WTC11 (cell line): ENCODE data around the gene CYP19A1. TPM values are rescaled to one million over a fixed set of nuclear protein-coding genes. Genes with fewer than 3 reads are reported as not detected.
A peak's percentile ranks its signal among the peaks of the same experiment; 100 is the strongest.

Experiments used
- ATAC-seq: fragments of 200-7000 bp; cut with Tn5 transposase; 2 replicates; pipeline ENCODE4 v1.10.0; 2021; ENCODE audit warnings: mild to moderate bottlenecking, moderate library complexity
- CTCF ChIA-PET: fragments of 300-600 bp; sonication (Branson Sonifier 250); formaldehyde crosslinking; loops from one replicate; lab custom pipeline; 2021; ENCODE audit warnings: antibody characterized with exemption; lab: Charles Lee
- POLR2A ChIA-PET: fragments of 350-600 bp; sonication (Branson Sonifier 250); formaldehyde crosslinking; loops from one replicate; lab custom pipeline; 2021; ENCODE audit warnings: antibody characterized with exemption; lab: Charles Lee
- DNase-seq: peaks from one replicate; pipeline ENCODE4 v3.0.0; 2021; ENCODE audit warnings: low spot score
- H3K27ac Mint-ChIP-seq: 2 replicates; pipeline ENCODE4 v1.8.0; 2021; ENCODE audit warnings: mixed read lengths
- H3K27me3 Mint-ChIP-seq: 2 replicates; pipeline ENCODE4 v1.8.0; 2021; ENCODE audit warnings: low read depth, mild to moderate bottlenecking, moderate library complexity, mixed read lengths
- H3K36me3 Mint-ChIP-seq: 2 replicates; pipeline ENCODE4 v1.8.0; 2021; ENCODE audit warnings: mixed read lengths
- H3K4me1 Mint-ChIP-seq: 2 replicates; pipeline ENCODE4 v1.8.0; 2022; ENCODE audit warnings: mixed read lengths
- H3K4me3 Mint-ChIP-seq: 2 replicates; pipeline ENCODE4 v1.8.0; 2021; ENCODE audit warnings: mild to moderate bottlenecking, moderate library complexity, mixed read lengths
- H3K9me3 Mint-ChIP-seq: 2 replicates; pipeline ENCODE4 v1.8.0; 2021; ENCODE audit warnings: mixed read lengths
- ELF4 ChIP-seq: sonication (generic); formaldehyde crosslinking; IDR thresholded peaks from 2 replicates; pipeline ENCODE4 v1.8.1; 2022; ENCODE audit warnings: low read depth, mild to moderate bottlenecking, moderate library complexity, missing genetic modification reagents
- GABPB1 ChIP-seq: sonication (generic); formaldehyde crosslinking; IDR thresholded peaks from 2 replicates; pipeline ENCODE4 v1.8.1; 2023; ENCODE audit warnings: mild to moderate bottlenecking, missing genetic modification reagents
- NFE2L1 ChIP-seq: sonication (generic); formaldehyde crosslinking; IDR thresholded peaks from 2 replicates; pipeline ENCODE4 v1.8.1; 2023; ENCODE audit warnings: missing genetic modification reagents
- NR1H2 ChIP-seq: sonication (generic); formaldehyde crosslinking; IDR thresholded peaks from 2 replicates; pipeline ENCODE4 v1.9.0; 2021; ENCODE audit warnings: mild to moderate bottlenecking, moderate library complexity, missing genetic modification reagents
- RELA ChIP-seq: sonication (generic); formaldehyde crosslinking; IDR thresholded peaks from 2 replicates; pipeline ENCODE4 v1.8.1; 2022; ENCODE audit warnings: missing genetic modification reagents, mild to moderate bottlenecking, borderline replicate concordance
- USF2 ChIP-seq: sonication (generic); formaldehyde crosslinking; IDR thresholded peaks from 2 replicates; pipeline ENCODE4 v1.8.1; 2023; ENCODE audit warnings: mild to moderate bottlenecking, missing genetic modification reagents, moderate library complexity
- ZNF121 ChIP-seq: sonication (generic); formaldehyde crosslinking; IDR thresholded peaks from 2 replicates; pipeline ENCODE4 v1.8.0; 2023; ENCODE audit warnings: missing genetic modification reagents
- ZNF263 ChIP-seq: sonication (generic); formaldehyde crosslinking; IDR thresholded peaks from 2 replicates; pipeline ENCODE4 v1.8.1; 2022; ENCODE audit warnings: low read depth, mild to moderate bottlenecking, moderate library complexity, missing genetic modification reagents
- ZNF317 ChIP-seq: sonication (generic); formaldehyde crosslinking; IDR thresholded peaks from 2 replicates; pipeline ENCODE4 v1.8.1; 2023; ENCODE audit warnings: low read depth, mild to moderate bottlenecking, moderate library complexity, missing genetic modification reagents, borderline replicate concordance
- ZNF396 ChIP-seq: fragments of 250-450 bp; sonication (Bioruptor Pico); IDR thresholded peaks from 2 replicates; pipeline ENCODE4 v1.8.0; 2021; ENCODE audit warnings: mild to moderate bottlenecking, moderate library complexity, borderline replicate concordance
- ZNF416 ChIP-seq: fragments of 250-450 bp; sonication (Bioruptor Pico); IDR thresholded peaks from 2 replicates; pipeline ENCODE4 v1.9.0; 2021; ENCODE audit warnings: mild to moderate bottlenecking, inconsistent platforms
- ZNF532 ChIP-seq: fragments of 250-450 bp; sonication (Bioruptor Pico); IDR thresholded peaks from 2 replicates; pipeline ENCODE4 v1.9.0; 2021; ENCODE audit warnings: mild to moderate bottlenecking, borderline replicate concordance
- ZSCAN18 ChIP-seq: fragments of 250-450 bp; sonication (Bioruptor Pico); IDR thresholded peaks from 2 replicates; pipeline ENCODE4 v2.1.2; 2022; ENCODE audit warnings: mild to moderate bottlenecking, moderate library complexity
- total RNA-seq: library from RNA; stranded (reverse); gene quantifications from 3 replicates; pipeline ENCODE4 v1.2.3, GENCODE V29; 2021
- TF ChIP-seq, protein P1 (sequence below): fragments of 200-600 bp; IDR thresholded peaks from 2 replicates; pipeline ENCODE4 v1.8.0; 2022; ENCODE audit warnings: antibody characterized with exemption
- TF ChIP-seq, protein P2 (sequence below): fragments of 250-450 bp; sonication (Bioruptor Pico); IDR thresholded peaks from 2 replicates; pipeline ENCODE4 v1.9.0; 2021; ENCODE audit warnings: mild to moderate bottlenecking
- TF ChIP-seq, protein P3 (sequence below): sonication (generic); formaldehyde crosslinking; IDR thresholded peaks from 2 replicates; pipeline ENCODE4 v1.8.0; 2022; ENCODE audit warnings: mild to moderate bottlenecking, missing genetic modification reagents
- TF ChIP-seq, protein P4 (sequence below): sonication (generic); formaldehyde crosslinking; IDR thresholded peaks from 2 replicates; pipeline ENCODE4 v1.8.0; 2023; ENCODE audit warnings: mild to moderate bottlenecking, missing genetic modification reagents

The CYP19A1 gene
- total RNA-seq, 1 experiment from 2014 or later = not detected

- Mint-ChIP-seq H3K9me3 (no peaks in the 10 kb centered on the region), H3K27ac (no peak overlapping the region), H3K36me3 (no peaks in the 10 kb centered on the region), H3K4me3 (no peak overlapping the region), H3K27me3 (peaks cover 2% of the 10 kb centered on the region; the same call in 1 of the 2 replicates), H3K4me1 (peaks cover 4% of the 10 kb centered on the region)
- ATAC-seq = peak; percentile 76
- no peak for TF ChIP-seq ELF4 (CRISPR knock-in tag)
- TF ChIP-seq, protein P1, sequence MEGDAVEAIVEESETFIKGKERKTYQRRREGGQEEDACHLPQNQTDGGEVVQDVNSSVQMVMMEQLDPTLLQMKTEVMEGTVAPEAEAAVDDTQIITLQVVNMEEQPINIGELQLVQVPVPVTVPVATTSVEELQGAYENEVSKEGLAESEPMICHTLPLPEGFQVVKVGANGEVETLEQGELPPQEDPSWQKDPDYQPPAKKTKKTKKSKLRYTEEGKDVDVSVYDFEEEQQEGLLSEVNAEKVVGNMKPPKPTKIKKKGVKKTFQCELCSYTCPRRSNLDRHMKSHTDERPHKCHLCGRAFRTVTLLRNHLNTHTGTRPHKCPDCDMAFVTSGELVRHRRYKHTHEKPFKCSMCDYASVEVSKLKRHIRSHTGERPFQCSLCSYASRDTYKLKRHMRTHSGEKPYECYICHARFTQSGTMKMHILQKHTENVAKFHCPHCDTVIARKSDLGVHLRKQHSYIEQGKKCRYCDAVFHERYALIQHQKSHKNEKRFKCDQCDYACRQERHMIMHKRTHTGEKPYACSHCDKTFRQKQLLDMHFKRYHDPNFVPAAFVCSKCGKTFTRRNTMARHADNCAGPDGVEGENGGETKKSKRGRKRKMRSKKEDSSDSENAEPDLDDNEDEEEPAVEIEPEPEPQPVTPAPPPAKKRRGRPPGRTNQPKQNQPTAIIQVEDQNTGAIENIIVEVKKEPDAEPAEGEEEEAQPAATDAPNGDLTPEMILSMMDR = no peak
- TF ChIP-seq, protein P2, sequence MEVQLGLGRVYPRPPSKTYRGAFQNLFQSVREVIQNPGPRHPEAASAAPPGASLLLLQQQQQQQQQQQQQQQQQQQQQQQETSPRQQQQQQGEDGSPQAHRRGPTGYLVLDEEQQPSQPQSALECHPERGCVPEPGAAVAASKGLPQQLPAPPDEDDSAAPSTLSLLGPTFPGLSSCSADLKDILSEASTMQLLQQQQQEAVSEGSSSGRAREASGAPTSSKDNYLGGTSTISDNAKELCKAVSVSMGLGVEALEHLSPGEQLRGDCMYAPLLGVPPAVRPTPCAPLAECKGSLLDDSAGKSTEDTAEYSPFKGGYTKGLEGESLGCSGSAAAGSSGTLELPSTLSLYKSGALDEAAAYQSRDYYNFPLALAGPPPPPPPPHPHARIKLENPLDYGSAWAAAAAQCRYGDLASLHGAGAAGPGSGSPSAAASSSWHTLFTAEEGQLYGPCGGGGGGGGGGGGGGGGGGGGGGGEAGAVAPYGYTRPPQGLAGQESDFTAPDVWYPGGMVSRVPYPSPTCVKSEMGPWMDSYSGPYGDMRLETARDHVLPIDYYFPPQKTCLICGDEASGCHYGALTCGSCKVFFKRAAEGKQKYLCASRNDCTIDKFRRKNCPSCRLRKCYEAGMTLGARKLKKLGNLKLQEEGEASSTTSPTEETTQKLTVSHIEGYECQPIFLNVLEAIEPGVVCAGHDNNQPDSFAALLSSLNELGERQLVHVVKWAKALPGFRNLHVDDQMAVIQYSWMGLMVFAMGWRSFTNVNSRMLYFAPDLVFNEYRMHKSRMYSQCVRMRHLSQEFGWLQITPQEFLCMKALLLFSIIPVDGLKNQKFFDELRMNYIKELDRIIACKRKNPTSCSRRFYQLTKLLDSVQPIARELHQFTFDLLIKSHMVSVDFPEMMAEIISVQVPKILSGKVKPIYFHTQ (CRISPR knock-in tag) = no peak
- no peak for TF ChIP-seq USF2 (CRISPR knock-in tag)
- TF ChIP-seq, protein P3, sequence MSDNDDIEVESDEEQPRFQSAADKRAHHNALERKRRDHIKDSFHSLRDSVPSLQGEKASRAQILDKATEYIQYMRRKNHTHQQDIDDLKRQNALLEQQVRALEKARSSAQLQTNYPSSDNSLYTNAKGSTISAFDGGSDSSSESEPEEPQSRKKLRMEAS = no peak
- no peak for TF ChIP-seq ZNF396 (CRISPR knock-in tag)
- TF ChIP-seq NR1H2 (CRISPR knock-in tag) = no peak
- TF ChIP-seq NFE2L1 (CRISPR knock-in tag) = no peak
- TF ChIP-seq GABPB1 (CRISPR knock-in tag) = no peak
- TF ChIP-seq RELA (CRISPR knock-in tag) = no peak
- TF ChIP-seq ZNF532 (CRISPR knock-in tag) = no peak
- TF ChIP-seq, protein P4, sequence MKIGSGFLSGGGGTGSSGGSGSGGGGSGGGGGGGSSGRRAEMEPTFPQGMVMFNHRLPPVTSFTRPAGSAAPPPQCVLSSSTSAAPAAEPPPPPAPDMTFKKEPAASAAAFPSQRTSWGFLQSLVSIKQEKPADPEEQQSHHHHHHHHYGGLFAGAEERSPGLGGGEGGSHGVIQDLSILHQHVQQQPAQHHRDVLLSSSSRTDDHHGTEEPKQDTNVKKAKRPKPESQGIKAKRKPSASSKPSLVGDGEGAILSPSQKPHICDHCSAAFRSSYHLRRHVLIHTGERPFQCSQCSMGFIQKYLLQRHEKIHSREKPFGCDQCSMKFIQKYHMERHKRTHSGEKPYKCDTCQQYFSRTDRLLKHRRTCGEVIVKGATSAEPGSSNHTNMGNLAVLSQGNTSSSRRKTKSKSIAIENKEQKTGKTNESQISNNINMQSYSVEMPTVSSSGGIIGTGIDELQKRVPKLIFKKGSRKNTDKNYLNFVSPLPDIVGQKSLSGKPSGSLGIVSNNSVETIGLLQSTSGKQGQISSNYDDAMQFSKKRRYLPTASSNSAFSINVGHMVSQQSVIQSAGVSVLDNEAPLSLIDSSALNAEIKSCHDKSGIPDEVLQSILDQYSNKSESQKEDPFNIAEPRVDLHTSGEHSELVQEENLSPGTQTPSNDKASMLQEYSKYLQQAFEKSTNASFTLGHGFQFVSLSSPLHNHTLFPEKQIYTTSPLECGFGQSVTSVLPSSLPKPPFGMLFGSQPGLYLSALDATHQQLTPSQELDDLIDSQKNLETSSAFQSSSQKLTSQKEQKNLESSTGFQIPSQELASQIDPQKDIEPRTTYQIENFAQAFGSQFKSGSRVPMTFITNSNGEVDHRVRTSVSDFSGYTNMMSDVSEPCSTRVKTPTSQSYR (CRISPR knock-in tag) = no peak
- no peak for TF ChIP-seq ZNF416 (CRISPR knock-in tag)
- TF ChIP-seq ZNF121 (CRISPR knock-in tag) = no peak
- no peak for TF ChIP-seq ZNF317 (CRISPR knock-in tag)
- no peak for TF ChIP-seq ZSCAN18 (CRISPR knock-in tag)
- TF ChIP-seq ZNF263 (CRISPR knock-in tag) = no peak
- ChIA-PET POLR2A (no interaction called here), CTCF (interaction anchor here (0.5 to 6.0 kb wide), 25 partner anchors 9 to 617 kb away, joined by 3 to 69 read pairs (median 4); partner anchors contain the start of genes AP4E1 and SPPL2A)
- DNase-seq = peak; percentile 59
Observed at GRCh38 chr15:51382787-51383186, 44.4 kb upstream of the CYP19A1 start.
